T-helper 2 cell treated with Interferon-gamma antibody and Interleukin-4, amounts not matched to agents 5 μg/mL and 100 μg/mL, for 36 hours (primary cell): ENCODE data around the gene MAD2L2.

ENCODE experiments used
- DNase-seq: peaks from one replicate; pipeline ENCODE4 v3.0.0; 2021; ENCODE audit warnings: low spot score
- H3K27ac Mint-ChIP-seq: one replicate; pipeline ENCODE4 v1.8.0; 2021; ENCODE audit warnings: mild to moderate bottlenecking, mixed read lengths
- H3K27me3 Mint-ChIP-seq: one replicate; pipeline ENCODE4 v1.8.0; 2021; ENCODE audit warnings: low read depth, mixed read lengths
- H3K36me3 Mint-ChIP-seq: one replicate; pipeline ENCODE4 v1.8.0; 2021; ENCODE audit warnings: low read depth, mixed read lengths
- H3K4me1 Mint-ChIP-seq: one replicate; pipeline ENCODE4 v1.8.0; 2021; ENCODE audit warnings: low read depth, mixed read lengths
- H3K4me3 Mint-ChIP-seq: one replicate; pipeline ENCODE4 v1.8.0; 2022; ENCODE audit warnings: mild to moderate bottlenecking, moderate library complexity, mixed read lengths
- H3K9me3 Mint-ChIP-seq: one replicate; pipeline ENCODE4 v1.8.0; 2021; ENCODE audit warnings: mixed read lengths

The MAD2L2 gene

GRCh38 chr1:11700601-11701467 lies 19.9 kb upstream of the MAD2L2 start:
- DNase-seq, result no peak
- Mint-ChIP-seq H3K9me3 (no peaks in the 10 kb centered on the region), H3K27ac (no peak overlapping the region), H3K36me3 (no peaks in the 10 kb centered on the region), H3K4me1 (peaks cover 2% of the 10 kb centered on the region), H3K4me3 (no peak overlapping the region), H3K27me3 (peaks cover 14% of the 10 kb centered on the region)

- no peak for DNase-seq
- Mint-ChIP-seq H3K9me3 (no peaks in the 10 kb centered on the region), H3K4me1 (peaks cover 10% of the 10 kb centered on the region), H3K27ac (no peak overlapping the region), H3K27me3 (peaks cover 25% of the 10 kb centered on the region), H3K4me3 (no peak overlapping the region), H3K36me3 (no peaks in the 10 kb centered on the region)
Measured at GRCh38 chr1:11697893-11698210, 16.9 kb upstream of the MAD2L2 start.

GRCh38 chr1:11697188-11697892 lies 16.4 kb upstream of the MAD2L2 start:
- Mint-ChIP-seq H3K27ac (no peak overlapping the region), H3K4me1 (peaks cover 13% of the 10 kb centered on the region), H3K4me3 (no peak overlapping the region), H3K36me3 (no peaks in the 10 kb centered on the region), H3K9me3 (no peaks in the 10 kb centered on the region), H3K27me3 (peaks cover 31% of the 10 kb centered on the region)
- no peak for DNase-seq

DNA sequence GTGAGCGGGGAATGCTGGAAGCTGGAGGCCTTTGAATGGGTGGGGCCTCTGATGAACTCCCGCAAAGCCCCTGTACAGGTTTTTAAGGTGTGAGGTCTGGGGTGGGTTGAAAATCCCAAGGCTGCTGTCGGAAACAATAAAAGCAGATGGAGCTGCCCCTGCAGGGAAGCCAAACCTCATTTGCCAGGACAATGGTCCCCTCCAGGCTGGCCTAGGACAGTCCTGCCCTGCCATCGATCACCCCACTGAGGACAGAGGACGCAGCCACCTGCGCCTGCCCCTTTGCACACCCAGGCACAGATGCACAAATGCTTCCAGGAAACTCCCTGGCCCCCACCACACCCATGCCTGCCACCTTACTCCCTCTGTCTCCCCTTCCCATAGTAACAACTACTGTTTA lies 14.9 kb upstream of the MAD2L2 start:
- Mint-ChIP-seq H3K36me3 (no peaks in the 10 kb centered on the region), H3K27ac (no peak overlapping the region), H3K4me1 (peaks cover 16% of the 10 kb centered on the region), H3K4me3 (no peak overlapping the region), H3K9me3 (no peaks in the 10 kb centered on the region), H3K27me3 (peaks cover 34% of the 10 kb centered on the region)
- no peak for DNase-seq

DNA sequence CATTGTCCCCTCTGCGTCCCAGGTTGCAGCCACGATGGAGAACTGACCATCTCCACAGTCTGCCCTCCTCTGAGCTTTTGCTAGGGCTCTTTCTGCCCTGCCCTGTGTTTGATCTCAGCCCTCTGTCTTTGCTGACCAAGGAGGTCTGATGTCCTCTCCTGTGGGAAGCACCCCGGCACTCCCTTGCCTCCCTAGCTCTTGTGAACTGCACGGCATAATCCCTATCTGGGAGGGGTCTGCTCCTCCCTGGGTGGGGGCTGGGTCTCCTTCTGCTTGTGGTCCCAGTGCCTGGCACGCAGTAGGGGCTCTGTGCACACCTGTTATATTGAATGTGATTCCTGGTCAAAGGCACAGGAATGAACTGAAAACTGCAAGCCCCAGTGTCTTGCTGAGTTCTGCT lies 13.0 kb upstream of the MAD2L2 start:
- Mint-ChIP-seq H3K9me3 (no peaks in the 10 kb centered on the region), H3K27ac (no peak overlapping the region), H3K36me3 (no peaks in the 10 kb centered on the region), H3K4me3 (no peak overlapping the region), H3K4me1 (peaks cover 18% of the 10 kb centered on the region), H3K27me3 (peaks cover 46% of the 10 kb centered on the region)
- DNase-seq, result no peak

DNA sequence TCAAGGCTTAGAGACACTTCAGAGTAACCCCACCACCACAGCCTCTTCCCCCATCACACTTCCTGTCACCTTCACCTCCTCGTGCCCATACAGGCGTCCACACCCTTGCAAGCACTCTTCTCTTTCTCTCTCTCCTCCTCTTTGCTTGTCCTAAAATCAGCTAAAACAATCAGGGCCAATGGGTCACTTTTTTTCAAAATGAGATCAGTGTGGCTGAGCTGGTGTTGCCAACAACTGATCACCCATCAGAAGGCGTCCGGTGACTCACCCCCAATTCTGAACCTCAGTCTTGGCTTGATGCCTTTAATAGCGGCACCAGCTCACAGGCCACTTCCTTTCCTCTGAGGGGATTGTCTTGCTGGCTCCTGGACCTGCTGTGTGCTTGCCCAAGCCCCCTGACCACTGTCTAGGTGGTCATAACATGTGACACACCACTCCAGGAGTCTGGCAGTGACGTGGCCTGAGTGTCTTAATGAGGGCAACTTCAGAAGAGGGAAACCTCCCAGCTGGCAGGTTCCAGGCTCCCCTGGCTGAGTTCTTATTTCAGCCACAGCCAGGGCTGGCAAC lies 12.2 kb upstream of the MAD2L2 start:
- Mint-ChIP-seq H3K36me3 (no peaks in the 10 kb centered on the region), H3K27me3 (peaks cover 48% of the 10 kb centered on the region), H3K4me1 (peaks cover 18% of the 10 kb centered on the region), H3K27ac (no peak overlapping the region), H3K4me3 (peak overlapping the region; percentile 56), H3K9me3 (no peaks in the 10 kb centered on the region)
- DNase-seq, result peak; percentile 30

GRCh38 chr1:11691928-11692711 lies 11.2 kb upstream of the MAD2L2 start:
- Mint-ChIP-seq H3K27ac (no peak overlapping the region), H3K36me3 (no peaks in the 10 kb centered on the region), H3K4me1 (peaks cover 15% of the 10 kb centered on the region), H3K9me3 (no peaks in the 10 kb centered on the region), H3K27me3 (peaks cover 51% of the 10 kb centered on the region), H3K4me3 (peak overlapping the region; percentile 56)
- no peak for DNase-seq

DNA sequence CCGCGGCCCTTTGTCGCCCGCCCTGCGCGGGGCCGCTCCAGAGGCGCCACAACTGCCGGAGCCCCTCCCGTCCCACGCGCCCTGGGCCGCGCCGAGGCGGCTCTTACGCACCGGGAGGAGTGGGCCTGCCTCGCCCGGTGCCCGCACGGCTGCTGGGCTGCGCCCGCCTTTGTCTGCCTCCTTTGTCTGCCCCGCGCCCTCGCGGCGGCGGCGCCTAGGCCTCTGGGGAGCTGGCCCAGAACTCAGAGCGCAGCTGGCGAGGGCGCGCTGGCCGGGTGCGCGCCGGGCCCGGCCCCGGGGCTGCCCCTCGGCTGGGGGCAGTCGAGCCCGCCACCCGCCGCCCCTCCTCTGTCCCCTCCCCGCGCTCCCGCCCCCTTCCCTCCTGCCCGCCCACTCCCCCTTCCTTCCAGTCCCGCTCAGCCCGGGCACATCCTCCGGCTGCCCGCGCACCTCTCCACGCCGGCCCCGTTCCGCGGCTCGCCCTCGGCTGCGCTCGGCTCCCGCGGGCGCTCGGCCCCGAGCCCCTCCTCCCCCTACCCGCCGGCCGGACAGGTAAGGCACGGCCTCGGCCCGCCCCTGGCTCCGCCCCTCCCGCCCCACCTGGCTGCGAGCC lies 10.5 kb upstream of the MAD2L2 start, which contains the start of gene DRAXIN:
TSS of gene DRAXIN (plus strand) at position 409 of the 613 bp plus-strand sequence. CDS start 14,549 bp downstream, outside the sequence.
- Mint-ChIP-seq H3K4me3 (peak within 1 kb of the TSS; percentile 56), H3K27me3 (peaks cover 49% of the 10 kb centered on the region), H3K4me1 (peaks cover 15% of the 10 kb centered on the region), H3K27ac (no peak within 1 kb of the TSS), H3K36me3 (no peaks in the 10 kb centered on the region), H3K9me3 (no peaks in the 10 kb centered on the region)
- DNase-seq, result no peak

- no peak for DNase-seq
- Mint-ChIP-seq H3K27me3 (peaks cover 54% of the 10 kb centered on the region), H3K36me3 (no peaks in the 10 kb centered on the region), H3K4me1 (peaks cover 15% of the 10 kb centered on the region), H3K9me3 (no peaks in the 10 kb centered on the region), H3K27ac (no peak overlapping the region), H3K4me3 (peak overlapping the region; percentile 17)
Measured at GRCh38 chr1:11690397-11691301, 9.7 kb upstream of the MAD2L2 start.

GRCh38 chr1:11688506-11688905 lies 7.6 kb upstream of the MAD2L2 start:
- no peaks in the 10 kb centered on the region for H3K9me3 Mint-ChIP-seq
- no peak overlapping the region for H3K27ac Mint-ChIP-seq
- no peak for DNase-seq
- H3K27me3 Mint-ChIP-seq, result peaks cover 47% of the 10 kb centered on the region
- H3K36me3 Mint-ChIP-seq, result no peaks in the 10 kb centered on the region
- no peak overlapping the region for H3K4me3 Mint-ChIP-seq
- peaks cover 14% of the 10 kb centered on the region for H3K4me1 Mint-ChIP-seq

- no peaks in the 10 kb centered on the region for H3K36me3 Mint-ChIP-seq
- no peaks in the 10 kb centered on the region for H3K9me3 Mint-ChIP-seq
- H3K27me3 Mint-ChIP-seq, result peaks cover 26% of the 10 kb centered on the region
- no peak overlapping the region for H3K27ac Mint-ChIP-seq
- no peak for DNase-seq
- H3K4me3 Mint-ChIP-seq, result no peak overlapping the region
- H3K4me1 Mint-ChIP-seq, result peaks cover 5% of the 10 kb centered on the region
Measured at GRCh38 chr1:11685210-11685752, 4.3 kb upstream of the MAD2L2 start.

DNA sequence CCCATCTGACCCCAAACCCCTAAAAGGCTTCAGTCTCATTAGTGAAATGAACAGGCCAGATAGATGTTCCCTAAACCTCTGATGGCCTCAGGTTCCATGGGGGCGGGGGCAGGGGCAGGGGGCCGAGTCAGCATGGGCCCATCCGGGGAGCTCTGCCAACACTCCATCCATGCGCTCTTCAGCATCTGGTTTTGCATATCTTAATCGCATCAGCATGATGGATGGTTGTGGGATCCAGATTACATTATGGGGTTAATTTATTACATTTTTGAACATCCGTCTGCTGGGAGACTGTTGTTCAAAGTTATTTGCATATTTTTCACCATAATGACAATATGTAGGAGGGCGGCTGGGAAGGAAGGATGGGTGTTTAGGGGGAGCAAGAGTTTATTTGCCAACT lies 3.1 kb upstream of the MAD2L2 start:
- Mint-ChIP-seq H3K36me3 (peaks cover 2% of the 10 kb centered on the region), H3K27me3 (peaks cover 18% of the 10 kb centered on the region), H3K4me1 (peaks cover 8% of the 10 kb centered on the region), H3K27ac (no peak overlapping the region), H3K4me3 (no peak overlapping the region), H3K9me3 (no peaks in the 10 kb centered on the region)
- DNase-seq, result no peak
